GM12878 (cell line): ENCODE data around the gene RNF41.

Experiments used
- RAD51 ChIP-seq: fragments of 450-650 bp; IDR thresholded peaks from 2 replicates; pipeline ENCODE4 v1.6.1; 2016; ENCODE audit warnings: moderate library complexity, mild to moderate bottlenecking, inconsistent platforms
- TF ChIP-seq, protein P1 (sequence below), 3 experiments: IDR thresholded peaks in 2 of 3; conservative IDR thresholded peaks in 1 of 3; 2 replicates each; pipeline ENCODE4 v1.5.1; 2011; ENCODE audit warnings: low read depth in 3 of 3, low read length in 3 of 3, mild to moderate bottlenecking in 3 of 3, control low read depth in 2 of 3, moderate library complexity in 2 of 3, inconsistent platforms in 1 of 3, mixed read lengths in 1 of 3; ENCODE audit not compliant: control insufficient read depth in 2 of 3, insufficient read depth in 1 of 3; ENCODE audit errors: extremely low read depth in 1 of 3

DNA sequence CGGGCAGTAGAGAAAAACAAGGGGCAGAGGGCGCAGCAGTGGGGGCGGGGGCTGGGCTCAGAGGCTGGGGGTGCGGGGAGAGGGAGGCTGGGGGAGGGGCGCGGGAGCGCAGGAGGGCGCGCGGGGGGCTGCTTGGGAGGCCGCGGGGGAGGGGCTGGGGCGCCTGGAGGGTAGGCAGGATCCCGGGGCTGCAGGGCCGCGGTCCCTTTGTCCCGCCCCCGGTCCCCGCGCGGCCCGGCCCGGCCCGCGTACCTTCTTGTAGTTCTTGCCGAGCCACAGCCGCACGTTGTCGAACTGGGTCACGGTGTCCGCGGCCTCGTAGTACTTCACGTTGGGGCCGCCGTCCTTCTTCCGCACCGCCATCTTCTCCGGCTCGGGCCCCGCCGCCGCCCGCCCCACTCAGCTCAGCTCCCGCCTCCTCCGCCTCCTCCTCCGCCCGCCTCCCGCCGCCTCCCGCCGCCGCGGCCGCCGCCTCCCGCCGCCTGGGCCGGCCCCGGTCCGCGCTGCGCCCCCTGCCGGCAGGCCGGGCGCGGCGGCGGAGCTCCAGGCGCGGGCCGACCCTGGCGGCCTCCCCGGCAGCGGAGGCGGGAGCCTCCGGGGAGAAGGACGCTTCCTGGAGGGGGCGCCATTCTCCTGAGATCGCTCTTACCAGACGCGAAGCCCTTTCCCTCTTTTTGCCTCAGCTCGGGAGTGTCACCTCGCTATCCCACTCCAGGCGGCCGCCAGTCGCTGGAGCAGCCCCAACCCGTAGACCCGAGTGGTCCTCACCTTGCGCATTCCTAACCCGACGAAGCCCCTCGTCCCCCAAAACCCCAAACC, 32.4 kb downstream of the RNF41 start, which contains the start of gene SMARCC2:
- no peak for TF ChIP-seq RAD51
- TF ChIP-seq, protein P1, sequence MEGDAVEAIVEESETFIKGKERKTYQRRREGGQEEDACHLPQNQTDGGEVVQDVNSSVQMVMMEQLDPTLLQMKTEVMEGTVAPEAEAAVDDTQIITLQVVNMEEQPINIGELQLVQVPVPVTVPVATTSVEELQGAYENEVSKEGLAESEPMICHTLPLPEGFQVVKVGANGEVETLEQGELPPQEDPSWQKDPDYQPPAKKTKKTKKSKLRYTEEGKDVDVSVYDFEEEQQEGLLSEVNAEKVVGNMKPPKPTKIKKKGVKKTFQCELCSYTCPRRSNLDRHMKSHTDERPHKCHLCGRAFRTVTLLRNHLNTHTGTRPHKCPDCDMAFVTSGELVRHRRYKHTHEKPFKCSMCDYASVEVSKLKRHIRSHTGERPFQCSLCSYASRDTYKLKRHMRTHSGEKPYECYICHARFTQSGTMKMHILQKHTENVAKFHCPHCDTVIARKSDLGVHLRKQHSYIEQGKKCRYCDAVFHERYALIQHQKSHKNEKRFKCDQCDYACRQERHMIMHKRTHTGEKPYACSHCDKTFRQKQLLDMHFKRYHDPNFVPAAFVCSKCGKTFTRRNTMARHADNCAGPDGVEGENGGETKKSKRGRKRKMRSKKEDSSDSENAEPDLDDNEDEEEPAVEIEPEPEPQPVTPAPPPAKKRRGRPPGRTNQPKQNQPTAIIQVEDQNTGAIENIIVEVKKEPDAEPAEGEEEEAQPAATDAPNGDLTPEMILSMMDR (IDR thresholded peaks at IDR 0.05 in 2 of 3, conservative IDR thresholded peaks at IDR 0.05 in 1 of 3; ENCODE audit: control insufficient read depth in 2 of 3, extremely low read depth in 1 of 3, insufficient read depth in 1 of 3, low read depth in 3 of 3, low read length in 3 of 3) = peak; percentile 68 to 87 (median 72); a peak in 5 of 6 replicates
